HepG2 (cell line): ENCODE measurements around the gene CRLF1. TPM values are rescaled to one million over a fixed set of nuclear protein-coding genes. Genes with fewer than 3 reads are reported as not detected.

Source experiments
- AGO2 ChIP-seq: fragments of 200-400 bp; formaldehyde crosslinking; optimal IDR thresholded peaks from 2 replicates; pipeline ENCODE3; 2017; ENCODE audit warnings: mild to moderate bottlenecking, low read depth, low read length, moderate library complexity
- CENPT ChIP-seq: sonication (generic); formaldehyde crosslinking; IDR thresholded peaks from 2 replicates; pipeline ENCODE4 v1.8.0; 2022; ENCODE audit warnings: low read depth, mild to moderate bottlenecking, moderate library complexity, missing genetic modification reagents
- CERS6 ChIP-seq: sonication (generic); formaldehyde crosslinking; IDR thresholded peaks from 2 replicates; pipeline ENCODE4 v1.5.0; 2020; ENCODE audit warnings: missing genetic modification reagents
- CHD4 ChIP-seq: fragments of 200-600 bp; sonication (generic); IDR thresholded peaks from 2 replicates; pipeline ENCODE4 v1.7.0; 2017; ENCODE audit warnings: mild to moderate bottlenecking, low read length, borderline replicate concordance
- GATAD2A ChIP-seq: IDR thresholded peaks from 2 replicates; pipeline ENCODE4 v1.6.1; 2016
- HDAC6 ChIP-seq: fragments of 200-600 bp; sonication (generic); IDR thresholded peaks from 2 replicates; pipeline ENCODE4 v1.7.0; 2017; ENCODE audit warnings: mild to moderate bottlenecking, antibody characterized with exemption, low read length, low read depth
- HNF1A ChIP-seq, 2 experiments: sonication (generic) in 1 of 2; formaldehyde crosslinking in 1 of 2; IDR thresholded peaks; 2 replicates each; pipeline versions ENCODE4 v1.4.0 to v1.6.1; 2016 to 2020; ENCODE audit warnings: borderline replicate concordance in 1 of 2, low read depth in 1 of 2, mild to moderate bottlenecking in 1 of 2, missing genetic modification reagents in 1 of 2
- KLF16 ChIP-seq, 2 experiments: sonication (generic) in 1 of 2; formaldehyde crosslinking in 1 of 2; IDR thresholded peaks; 2 replicates each; pipeline versions ENCODE4 v1.6.1 to v1.8.0; 2016 to 2023; ENCODE audit warnings: missing genetic modification reagents in 2 of 2, missing compliant biosample characterization in 1 of 2
- PAX8 ChIP-seq: sonication (generic); formaldehyde crosslinking; IDR thresholded peaks from 2 replicates; pipeline ENCODE4 v1.8.0; 2022; ENCODE audit warnings: mild to moderate bottlenecking, missing genetic modification reagents, borderline replicate concordance
- REPIN1 ChIP-seq: sonication (generic); formaldehyde crosslinking; IDR thresholded peaks from 2 replicates; pipeline ENCODE4 v1.8.0; 2022; ENCODE audit warnings: missing genetic modification reagents, low read depth, mild to moderate bottlenecking, borderline replicate concordance
- SIN3A ChIP-seq: IDR thresholded peaks from 2 replicates; pipeline ENCODE4 v1.6.1; 2011; ENCODE audit warnings: low read depth, mild to moderate bottlenecking, control low read depth, low read length, borderline replicate concordance
- SMAD3 ChIP-seq: sonication (generic); formaldehyde crosslinking; IDR thresholded peaks from 2 replicates; pipeline ENCODE4 v1.4.0; 2020; ENCODE audit warnings: missing genetic modification reagents
- ZNF232 ChIP-seq: sonication (generic); formaldehyde crosslinking; IDR thresholded peaks from 2 replicates; pipeline ENCODE4 v1.4.0; 2020; ENCODE audit warnings: missing genetic modification reagents, borderline replicate concordance
- ZNF296 ChIP-seq: sonication (generic); formaldehyde crosslinking; conservative IDR thresholded peaks from 2 replicates; pipeline ENCODE4 v1.5.0; 2020; ENCODE audit warnings: mild to moderate bottlenecking, missing genetic modification reagents
- ZNF33A ChIP-seq: sonication (generic); formaldehyde crosslinking; IDR thresholded peaks from 2 replicates; pipeline ENCODE4 v1.5.1; 2020; ENCODE audit warnings: missing genetic modification reagents, mild to moderate bottlenecking, moderate library complexity, borderline replicate concordance
- ZNF574 ChIP-seq: sonication (generic); formaldehyde crosslinking; IDR thresholded peaks from 2 replicates; pipeline ENCODE4 v1.4.0; 2020; ENCODE audit warnings: missing genetic modification reagents
- ZNF800 ChIP-seq: sonication (generic); formaldehyde crosslinking; IDR thresholded peaks from 2 replicates; pipeline ENCODE4 v1.4.0; 2020; ENCODE audit warnings: missing genetic modification reagents
- ZSCAN25 ChIP-seq: sonication (generic); formaldehyde crosslinking; IDR thresholded peaks from 2 replicates; pipeline ENCODE4 v1.8.0; 2022; ENCODE audit warnings: mild to moderate bottlenecking, missing genetic modification reagents
- polyA plus RNA-seq, 8 experiments: library from polyadenylated mRNA; depleted of rRNA in 3 of 8; stranded (reverse) in 7 of 8; unstranded in 1 of 8; fragments of >200 nt; fragmentation: Illumina TruSeq in 4 of 8; extraction: Trizol in 4 of 8; gene quantifications; 2 replicates each; pipeline versions ENCODE4 v1.2.1 to v1.2.3, GENCODE V29; 2011 to 2016; ENCODE audit warnings: low read depth in 4 of 8, missing spikeins in 1 of 8, mixed read lengths in 1 of 8; ENCODE audit not compliant: insufficient read depth in 1 of 8
- total RNA-seq, 5 experiments: library from RNA; depleted of rRNA; stranded (reverse); fragments of >200 nt; fragmentation: Illumina TruSeq; extraction: Trizol; gene quantifications; 2 replicates each; pipeline ENCODE4 v1.2.3, GENCODE V29; 2016; ENCODE audit warnings: low read depth in 1 of 5

CRLF1 gene
- total and polyA plus RNA-seq, 2 of the 13 experiments (the other 11 are each of a cell fraction or from before 2014, with no cell fraction given) = 217 to 296 TPM

- no peak for TF ChIP-seq SMAD3 (CRISPR knock-in tag)
- TF ChIP-seq ZNF296 (CRISPR knock-in tag) = 0 out of 2 replicates have a peak, but pooled peaks have one; percentile 39
- TF ChIP-seq REPIN1 (CRISPR knock-in tag) = no peak
- TF ChIP-seq SIN3A = no peak
- peak in 1 of 2 experiments; percentile 43; a peak in 1 of 4 replicates for TF ChIP-seq KLF16 (CRISPR knock-in tag; IDR thresholded peaks at IDR 0.05)
- TF ChIP-seq CENPT = 0 out of 2 replicates have a peak, but pooled peaks have one; percentile 36
- no peak for TF ChIP-seq CERS6
- no peak for TF ChIP-seq HDAC6
- TF ChIP-seq ZNF232 = no peak
- no peak; the same call in 1 of the 2 replicates for TF ChIP-seq ZNF800 (CRISPR knock-in tag)
- TF ChIP-seq AGO2 = no peak
- TF ChIP-seq GATAD2A (CRISPR knock-in tag) = no peak
- no peak for TF ChIP-seq HNF1A (IDR thresholded peaks at IDR 0.05; ENCODE audit: low read depth)
- no peak for TF ChIP-seq HNF1A (CRISPR knock-in tag; IDR thresholded peaks at IDR 0.05; ENCODE audit: borderline replicate concordance)
- TF ChIP-seq ZNF33A (CRISPR knock-in tag) = no peak
- peak; percentile 53 for TF ChIP-seq ZNF574 (CRISPR knock-in tag)
- TF ChIP-seq ZSCAN25 (CRISPR knock-in tag) = peak; percentile 62; the same call in 1 of the 2 replicates
- TF ChIP-seq PAX8 = no peak
- no peak for TF ChIP-seq CHD4
These were observed 886 bp downstream of the CRLF1 start (continued) for GRCh38 chr19:18605546-18606280.
